LNCaP clone FGC (cell line): ENCODE results near the gene LRP1-AS.

Experiments
- DNase-seq: peaks from one replicate; pipeline ENCODE4 v3.0.0-alpha.2; 2011; ENCODE audit warnings: low read depth
- H3K4me3 ChIP-seq: 2 replicates; pipeline ENCODE4 v1.5.1; 2011; ENCODE audit warnings: mild to moderate bottlenecking, low read depth, low read length, control low read depth
- TF ChIP-seq, protein P1 (sequence below): IDR thresholded peaks from 2 replicates; pipeline ENCODE4 v1.5.1; 2012; ENCODE audit warnings: mild to moderate bottlenecking; ENCODE audit not compliant: control insufficient read depth, insufficient read depth; ENCODE audit errors: extremely low read depth

LRP1-AS gene

DNA sequence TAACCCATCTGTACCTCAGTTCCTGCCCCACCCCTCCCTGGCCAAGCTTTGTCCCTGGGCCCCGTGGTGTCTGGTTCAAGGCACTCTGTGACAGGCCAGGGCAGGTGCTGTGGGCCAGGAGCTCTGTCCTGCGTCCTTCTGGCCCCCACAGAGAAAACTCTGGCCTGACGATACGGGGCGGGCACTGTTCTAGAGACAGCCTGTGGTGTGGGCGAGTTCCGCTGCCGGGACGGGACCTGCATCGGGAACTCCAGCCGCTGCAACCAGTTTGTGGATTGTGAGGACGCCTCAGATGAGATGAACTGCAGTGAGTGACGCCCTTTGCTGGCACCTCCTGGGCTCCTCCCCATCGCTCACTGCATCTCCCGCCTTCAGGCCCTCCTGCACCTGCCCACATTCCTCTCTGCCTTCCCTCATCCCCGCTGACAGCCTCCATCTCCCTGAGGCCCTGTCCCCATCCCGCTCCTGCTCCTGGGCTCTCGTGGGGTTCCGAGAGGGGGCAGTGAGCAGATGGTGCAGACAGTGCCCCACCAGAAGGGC lies 46.4 kb upstream of the LRP1-AS start:
- TF ChIP-seq, protein P1, sequence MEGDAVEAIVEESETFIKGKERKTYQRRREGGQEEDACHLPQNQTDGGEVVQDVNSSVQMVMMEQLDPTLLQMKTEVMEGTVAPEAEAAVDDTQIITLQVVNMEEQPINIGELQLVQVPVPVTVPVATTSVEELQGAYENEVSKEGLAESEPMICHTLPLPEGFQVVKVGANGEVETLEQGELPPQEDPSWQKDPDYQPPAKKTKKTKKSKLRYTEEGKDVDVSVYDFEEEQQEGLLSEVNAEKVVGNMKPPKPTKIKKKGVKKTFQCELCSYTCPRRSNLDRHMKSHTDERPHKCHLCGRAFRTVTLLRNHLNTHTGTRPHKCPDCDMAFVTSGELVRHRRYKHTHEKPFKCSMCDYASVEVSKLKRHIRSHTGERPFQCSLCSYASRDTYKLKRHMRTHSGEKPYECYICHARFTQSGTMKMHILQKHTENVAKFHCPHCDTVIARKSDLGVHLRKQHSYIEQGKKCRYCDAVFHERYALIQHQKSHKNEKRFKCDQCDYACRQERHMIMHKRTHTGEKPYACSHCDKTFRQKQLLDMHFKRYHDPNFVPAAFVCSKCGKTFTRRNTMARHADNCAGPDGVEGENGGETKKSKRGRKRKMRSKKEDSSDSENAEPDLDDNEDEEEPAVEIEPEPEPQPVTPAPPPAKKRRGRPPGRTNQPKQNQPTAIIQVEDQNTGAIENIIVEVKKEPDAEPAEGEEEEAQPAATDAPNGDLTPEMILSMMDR, result no peak
- DNase-seq, result no peak
- no peak overlapping the region for H3K4me3 ChIP-seq

DNA sequence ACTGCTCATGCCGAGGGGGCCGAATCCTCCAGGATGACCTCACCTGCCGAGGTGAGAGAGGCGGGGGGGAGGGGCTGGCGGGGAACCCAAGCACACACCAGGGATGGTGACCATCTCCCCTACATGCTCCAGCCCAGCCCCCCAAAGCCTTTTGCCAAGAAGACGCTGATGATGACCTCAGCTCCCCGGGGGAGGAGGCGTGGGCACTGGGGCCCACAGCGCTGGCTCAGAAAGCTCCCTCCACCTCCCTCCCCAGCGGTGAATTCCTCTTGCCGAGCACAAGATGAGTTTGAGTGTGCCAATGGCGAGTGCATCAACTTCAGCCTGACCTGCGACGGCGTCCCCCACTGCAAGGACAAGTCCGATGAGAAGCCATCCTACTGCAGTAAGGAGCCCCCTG lies 45.5 kb upstream of the LRP1-AS start:
- DNase-seq, result no peak
- no peak overlapping the region for H3K4me3 ChIP-seq
- TF ChIP-seq, protein P1, result no peak

DNA sequence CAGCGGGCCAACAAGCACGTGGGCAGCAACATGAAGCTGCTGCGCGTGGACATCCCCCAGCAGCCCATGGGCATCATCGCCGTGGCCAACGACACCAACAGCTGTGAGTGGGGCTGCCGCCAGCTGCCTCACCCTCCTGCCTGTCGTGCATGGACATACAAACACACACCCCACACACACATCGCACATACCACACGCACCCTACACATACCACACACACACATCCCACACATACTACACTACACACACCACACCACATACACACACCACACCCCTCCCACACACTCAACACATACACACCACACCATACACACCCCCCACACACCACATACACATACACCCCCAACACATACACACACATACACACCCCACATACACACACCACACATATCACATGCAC lies 44.0 kb upstream of the LRP1-AS start:
- DNase-seq, result no peak
- TF ChIP-seq, protein P1, result no peak
- no peak overlapping the region for H3K4me3 ChIP-seq

DNA sequence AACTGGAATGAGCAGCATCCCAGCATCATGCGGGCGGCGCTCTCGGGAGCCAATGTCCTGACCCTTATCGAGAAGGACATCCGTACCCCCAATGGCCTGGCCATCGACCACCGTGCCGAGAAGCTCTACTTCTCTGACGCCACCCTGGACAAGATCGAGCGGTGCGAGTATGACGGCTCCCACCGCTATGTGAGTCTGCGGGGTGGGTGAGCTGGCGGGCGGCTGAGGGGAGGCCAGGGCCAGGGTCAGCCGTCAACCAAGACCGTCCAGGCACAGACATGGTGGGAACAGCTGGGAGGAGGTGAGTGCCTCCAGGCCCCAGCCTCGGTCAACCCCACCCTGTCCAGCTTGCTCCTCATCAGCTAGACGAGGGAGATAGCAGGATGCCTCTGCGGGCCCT lies 43.4 kb upstream of the LRP1-AS start:
- no peak overlapping the region for H3K4me3 ChIP-seq
- DNase-seq, result no peak
- TF ChIP-seq, protein P1, result no peak

DNA sequence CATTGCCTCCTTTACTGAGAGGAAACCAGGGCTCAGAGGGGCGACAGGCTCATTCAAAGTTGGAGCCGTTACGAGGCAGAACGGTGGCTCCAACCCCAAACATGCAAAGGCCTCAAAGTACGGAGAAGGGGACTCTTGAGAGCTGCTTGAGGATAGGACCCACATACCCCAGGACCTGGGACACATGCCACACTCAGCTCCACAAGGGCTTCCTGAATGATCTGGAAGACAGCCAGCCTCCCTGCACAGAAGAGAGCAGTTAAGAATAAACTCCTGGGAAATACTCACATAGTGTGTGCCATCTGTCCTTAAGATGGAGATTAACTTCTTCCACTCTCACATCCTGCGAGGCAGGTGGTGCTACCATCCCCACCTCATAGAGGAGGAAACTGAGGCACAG lies 42.6 kb upstream of the LRP1-AS start:
- TF ChIP-seq, protein P1, result no peak
- H3K4me3 ChIP-seq, result no peak overlapping the region
- no peak for DNase-seq

DNA sequence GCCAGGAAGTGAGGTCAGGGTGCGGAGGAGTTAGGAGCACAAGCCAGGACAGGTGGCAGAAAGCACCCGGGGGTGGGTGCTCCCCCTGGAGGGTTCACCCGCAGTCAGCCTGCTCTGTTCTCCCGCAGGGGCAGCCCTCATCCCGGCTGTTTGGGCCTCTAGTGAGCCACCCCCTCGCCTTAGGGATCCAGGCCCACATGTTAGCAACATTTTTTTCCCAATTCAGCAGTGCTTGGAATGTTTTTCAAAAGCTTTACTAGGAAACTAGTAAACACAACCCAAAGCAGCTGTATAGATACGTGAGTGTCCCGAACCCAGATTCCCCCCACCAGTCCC lies 40.6 kb upstream of the LRP1-AS start:
- H3K4me3 ChIP-seq, result no peak overlapping the region
- TF ChIP-seq, protein P1, result no peak
- DNase-seq, result no peak
